HG03045 (cell line): ENCODE measurements around the gene FNDC4.
"Not testable (repeated sequence)": the region's sequence is repeated elsewhere in the genome, so short reads cannot be mapped to it uniquely, and the experiment has no call there.

ENCODE experiments used
- ATAC-seq: cut with Tn5 transposase; IDR thresholded peaks from one replicate; pipeline ENCODE4 v1.9.1; 2021; ENCODE audit warnings: mild to moderate bottlenecking, moderate library complexity; ENCODE audit not compliant: unreplicated experiment

Gene FNDC4

DNA sequence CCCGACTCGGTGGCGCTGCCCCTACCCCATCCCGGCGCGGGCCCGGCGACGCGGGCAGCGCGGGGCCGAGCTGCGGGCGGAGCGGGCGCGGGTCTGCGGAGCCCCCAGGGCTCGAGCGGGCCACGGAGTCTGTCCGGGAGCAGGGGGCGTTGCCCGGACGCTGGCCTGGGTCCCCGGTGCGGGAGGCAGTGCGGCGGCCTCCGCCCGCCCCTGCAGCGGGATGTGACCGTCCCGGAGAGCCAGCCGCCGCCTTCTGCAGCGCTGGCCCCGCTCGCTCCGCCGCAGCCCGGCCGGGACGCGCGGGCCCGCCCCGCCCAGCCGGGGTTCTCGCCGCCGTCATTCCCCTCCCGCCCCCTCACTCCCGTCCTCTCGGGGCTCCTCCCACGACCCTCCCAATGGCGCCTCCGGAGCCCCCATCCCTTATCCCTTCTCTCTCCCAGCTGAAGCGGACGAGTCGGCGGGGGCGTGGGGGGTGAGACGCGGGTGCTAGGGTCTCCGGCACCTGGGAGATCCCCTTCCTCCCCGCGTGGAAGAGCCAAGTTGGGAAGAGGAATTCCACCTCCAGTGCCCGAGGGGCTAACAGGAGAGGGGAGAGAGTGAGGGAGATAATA is at the start of gene FNDC4:
FNDC4 (minus strand) TSS at position 257 of the 611 bp plus-strand sequence. CDS start 521 bp downstream, outside the sequence.
- ATAC-seq = no peak

DNA sequence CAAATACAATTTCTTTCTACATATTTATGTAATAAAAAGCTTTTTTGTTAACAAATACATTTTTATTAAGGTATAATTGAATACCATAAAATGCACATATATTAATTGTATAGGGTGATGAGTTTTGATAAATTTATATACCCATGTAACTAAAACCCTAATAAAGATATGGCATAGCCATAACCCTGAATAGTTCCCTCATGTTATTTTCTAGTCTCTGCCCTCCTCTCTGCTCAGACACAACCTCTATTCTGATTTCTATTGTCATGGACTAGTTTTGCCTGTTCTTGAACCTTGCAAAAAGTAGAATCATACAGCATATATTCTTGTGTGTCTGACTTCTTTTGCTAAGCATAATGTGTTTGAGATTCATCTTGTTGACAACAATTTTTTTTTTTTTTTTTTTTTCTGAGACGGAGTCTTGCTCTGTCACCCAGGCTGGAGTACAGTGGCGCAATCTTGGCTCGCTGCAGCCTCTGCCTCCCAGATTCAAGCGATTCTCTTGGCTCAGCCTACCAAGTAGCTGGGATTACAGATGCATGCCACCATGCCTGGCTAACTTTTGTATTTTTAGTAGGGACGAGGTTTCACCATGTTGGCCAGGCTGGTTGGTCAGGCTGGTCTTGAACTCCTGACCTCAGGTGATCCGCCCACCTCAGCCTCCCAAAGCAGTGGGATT is 49.3 kb upstream of the FNDC4 start:
- ATAC-seq = no peak

DNA sequence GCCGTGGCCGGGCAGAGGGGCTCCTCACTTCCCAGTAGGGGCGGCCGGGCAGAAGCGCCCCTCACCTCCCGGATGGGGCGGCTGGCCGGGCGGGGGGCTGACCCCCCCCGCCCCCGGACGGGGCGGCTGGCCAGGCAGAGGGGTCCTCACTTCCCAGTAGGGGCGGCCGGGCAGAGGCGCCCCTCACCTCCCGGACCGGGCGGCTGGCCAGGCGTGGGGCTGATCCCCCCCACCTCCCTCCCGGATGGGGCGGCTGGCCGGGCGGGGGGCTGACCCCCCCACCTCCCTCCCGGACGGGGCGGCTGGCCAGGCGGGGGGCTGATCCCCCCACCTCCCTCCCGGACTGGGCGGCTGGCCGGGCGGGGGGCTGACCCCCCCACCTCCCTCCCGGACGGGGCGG is 44.6 kb upstream of the FNDC4 start:
- not testable (repeated sequence) for ATAC-seq

DNA sequence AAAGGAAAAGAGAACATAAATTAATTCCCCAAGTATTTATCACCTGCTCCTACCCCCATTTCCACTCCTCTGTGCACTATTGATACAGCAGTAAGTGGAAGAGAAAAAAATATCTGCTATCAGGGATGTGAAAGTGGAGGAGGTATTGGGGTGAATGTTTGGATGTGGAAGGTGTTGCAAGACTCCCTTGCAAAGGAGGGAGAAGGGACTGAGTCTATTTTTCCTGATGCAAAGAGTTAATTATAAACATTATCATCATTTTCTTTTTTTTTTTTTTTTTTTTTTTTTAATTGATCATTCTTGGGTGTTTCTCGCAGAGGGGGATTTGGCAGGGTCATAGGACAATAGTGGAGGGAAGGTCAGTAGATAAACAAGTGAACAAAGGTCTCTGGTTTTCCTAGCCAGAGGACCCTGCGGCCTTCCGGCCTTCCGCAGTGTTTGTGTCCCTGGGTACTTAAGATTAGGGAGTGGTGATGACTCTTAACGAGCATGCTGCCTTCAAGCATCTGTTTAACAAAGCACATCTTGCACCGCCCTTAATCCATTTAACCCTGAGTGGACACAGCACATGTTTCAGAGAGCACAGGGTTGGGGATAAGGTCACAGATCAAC is 43.9 kb upstream of the FNDC4 start:
- not testable (repeated sequence) for ATAC-seq

DNA sequence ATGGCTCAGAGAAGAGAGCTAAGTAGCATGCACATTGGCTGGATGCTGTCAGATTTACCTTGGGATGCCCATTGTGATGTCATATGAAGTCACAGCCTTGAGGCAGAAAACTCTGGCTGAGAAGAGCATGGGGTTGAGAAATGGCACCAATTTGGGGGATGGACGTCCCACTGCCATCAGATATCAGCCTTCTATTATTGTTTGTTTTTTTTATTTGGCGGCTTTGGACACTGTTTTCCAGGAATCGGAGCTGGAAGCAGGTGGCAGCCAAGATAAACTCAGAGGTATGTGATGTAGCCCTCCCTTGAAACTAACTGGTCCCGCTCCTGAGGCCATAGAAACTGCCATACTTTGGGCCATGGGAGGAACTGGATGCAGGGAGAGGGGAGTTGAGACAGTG is 42.3 kb upstream of the FNDC4 start:
- ATAC-seq = no peak

DNA sequence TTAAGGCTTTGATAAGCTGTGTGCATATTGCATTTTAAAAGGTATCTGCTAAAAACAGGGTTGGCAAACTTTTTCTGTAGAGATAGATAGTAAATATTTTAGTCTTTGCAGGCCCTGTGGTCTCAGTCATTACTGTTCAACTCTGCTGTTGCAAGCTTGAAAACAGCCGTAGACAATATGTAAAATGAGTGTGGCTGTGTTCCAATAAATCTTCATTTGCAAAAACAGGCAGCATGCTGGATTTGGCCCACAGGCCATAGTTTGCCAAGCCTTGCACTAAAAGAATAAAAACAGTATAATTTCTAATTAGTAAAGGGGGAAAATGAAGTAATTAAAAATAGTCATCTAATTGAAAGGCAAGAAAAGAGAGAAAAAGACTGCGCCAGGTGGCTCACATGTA is 37.0 kb upstream of the FNDC4 start:
- no peak for ATAC-seq

GRCh38 chr2:27527182-27527581 is 32.2 kb upstream of the FNDC4 start:
- ATAC-seq = no peak

DNA sequence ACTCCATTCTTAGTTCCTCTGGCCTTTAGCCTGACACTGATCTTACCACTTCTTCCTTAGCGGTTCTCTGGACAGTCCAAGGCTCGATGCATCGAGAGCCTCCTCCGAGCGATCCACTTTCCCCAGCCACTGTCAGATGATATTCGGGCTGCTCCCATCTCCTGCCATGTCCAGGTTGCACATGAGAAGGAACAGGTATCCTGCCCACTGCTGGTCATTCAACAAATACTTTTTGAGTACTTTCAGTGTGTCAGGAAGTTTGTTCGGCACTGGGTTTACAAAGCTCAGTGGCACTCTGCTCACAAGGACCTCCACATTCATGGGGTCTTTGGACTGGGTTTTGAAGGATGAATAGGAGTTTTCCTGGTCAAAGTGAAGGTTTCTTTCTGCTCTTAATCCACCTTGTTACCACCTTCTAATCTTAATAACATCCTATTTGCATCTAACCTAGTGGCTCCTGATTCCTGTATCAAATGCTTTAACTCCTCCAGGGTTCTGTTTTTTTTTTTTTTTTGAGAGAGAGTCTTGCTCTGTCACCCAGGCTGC is 27.5 kb upstream of the FNDC4 start:
- no peak for ATAC-seq

DNA sequence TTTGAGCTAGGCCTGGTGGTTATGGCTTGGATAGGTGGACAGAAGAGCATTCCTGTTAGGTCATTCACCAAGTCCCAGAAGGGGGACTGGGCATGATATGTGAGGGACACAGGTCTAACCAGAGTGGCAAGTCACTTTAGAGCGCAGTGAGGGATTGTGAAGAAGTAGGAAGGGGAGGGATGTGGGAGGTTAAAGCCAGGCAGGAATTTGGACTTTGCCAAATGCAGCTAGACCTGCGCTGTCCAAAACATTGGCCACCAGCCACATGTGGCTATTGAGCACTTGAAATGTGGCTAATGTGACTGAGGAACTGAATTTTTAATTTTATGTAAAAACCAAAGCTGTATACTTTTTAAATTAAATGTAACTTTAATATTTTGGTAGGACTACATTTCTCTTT is 25.3 kb upstream of the FNDC4 start:
- ATAC-seq = no peak

GRCh38 chr2:27518782-27519113 is 23.7 kb upstream of the FNDC4 start:
- no peak for ATAC-seq

DNA sequence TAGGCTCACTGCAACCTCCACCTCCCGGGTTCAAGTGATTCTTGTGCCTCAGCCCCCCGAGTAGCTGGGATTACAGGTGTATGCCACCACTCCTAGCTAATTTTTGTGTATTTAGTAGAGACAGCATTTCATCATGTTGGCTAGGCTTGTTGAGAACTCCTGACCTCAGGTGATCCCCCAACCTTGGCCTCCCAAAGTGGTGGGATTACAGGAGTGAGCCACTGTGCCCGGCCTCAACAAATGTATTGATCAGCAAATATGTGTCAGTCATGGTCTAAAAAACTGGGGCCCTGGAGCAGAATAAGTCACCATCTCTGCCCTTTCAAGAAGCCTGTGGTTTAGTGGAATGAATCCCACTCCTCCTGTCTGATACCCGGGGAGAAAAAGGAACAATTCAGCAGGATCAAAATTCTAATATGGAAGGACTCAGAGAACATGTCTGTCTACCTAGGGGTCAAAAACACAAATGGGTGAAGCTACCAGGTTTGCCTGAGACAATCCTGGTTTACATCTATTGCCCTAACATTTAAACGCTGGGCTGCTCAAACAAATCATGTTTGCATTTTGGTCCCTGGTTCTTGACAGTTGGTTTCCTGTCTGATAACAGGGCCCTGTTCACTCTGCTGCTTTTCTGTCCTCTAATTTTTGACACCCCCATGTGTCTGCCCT is 23.2 kb upstream of the FNDC4 start:
- ATAC-seq = no peak

- no peak for ATAC-seq
Measured at GRCh38 chr2:27509326-27509725, 14.3 kb upstream of the FNDC4 start.

DNA sequence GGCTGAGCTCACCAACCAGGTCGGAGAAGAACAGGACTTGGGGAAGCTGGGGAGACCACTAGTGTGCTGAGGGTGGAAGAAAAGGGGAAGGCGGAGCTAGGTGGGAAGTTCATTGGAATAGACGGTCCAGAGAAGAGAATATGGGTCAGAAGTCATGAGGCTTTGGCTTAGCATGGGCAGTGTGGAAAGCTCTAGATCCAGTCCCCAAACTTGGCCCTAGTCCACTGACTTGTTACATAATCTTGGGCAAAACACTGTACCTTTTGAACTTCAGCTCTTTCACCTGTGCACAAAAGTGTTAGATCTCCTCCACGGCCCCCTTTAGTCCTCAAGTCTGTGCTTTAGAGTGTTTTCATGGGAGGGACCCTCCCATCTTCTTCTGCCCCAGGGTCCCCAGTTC is 12.3 kb upstream of the FNDC4 start:
- no peak for ATAC-seq

DNA sequence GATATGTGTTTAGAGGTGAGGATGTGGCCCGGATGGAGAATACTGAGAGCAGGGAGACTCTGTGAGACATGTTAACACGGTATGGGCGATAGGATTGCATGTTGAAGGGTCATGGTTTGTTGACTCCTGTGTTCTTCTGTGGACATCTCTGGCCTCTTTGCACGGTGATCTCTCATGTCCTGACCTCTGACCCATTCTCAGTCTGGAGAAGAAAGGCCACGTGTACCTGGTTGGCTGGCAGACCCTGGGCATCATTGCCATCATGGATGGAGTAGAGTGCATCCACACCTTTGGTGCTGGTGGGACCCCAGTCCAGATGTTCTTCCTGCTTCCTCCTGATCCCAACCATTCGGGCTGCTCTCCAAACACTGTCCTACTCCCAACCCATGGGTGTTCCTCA is 11.6 kb upstream of the FNDC4 start:
- no peak for ATAC-seq

GRCh38 chr2:27502142-27502541 is 7.1 kb upstream of the FNDC4 start:
- ATAC-seq = no peak

DNA sequence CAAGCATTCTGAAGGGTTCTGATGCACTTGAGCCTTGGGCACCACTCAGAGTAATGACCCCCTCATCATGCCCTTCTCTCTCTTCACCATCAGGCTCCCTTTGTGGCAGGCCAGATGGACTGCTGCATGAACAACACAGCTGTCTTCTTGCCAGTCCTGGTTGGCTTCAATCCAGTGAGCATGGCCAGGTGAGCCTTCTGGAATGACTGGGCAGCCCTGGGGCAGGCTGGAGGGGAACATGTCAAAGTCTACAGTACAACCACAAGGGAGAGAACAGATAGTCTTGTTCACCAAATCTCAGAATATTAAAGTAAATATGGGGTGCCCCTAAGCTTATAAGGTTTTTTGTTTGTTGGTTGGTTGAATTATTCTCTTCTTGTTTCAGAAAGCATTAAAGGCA is 6.0 kb upstream of the FNDC4 start:
- no peak for ATAC-seq

GRCh38 chr2:27498975-27499374 is 4.0 kb upstream of the FNDC4 start:
- ATAC-seq = no peak

GRCh38 chr2:27497288-27497627 is 2.3 kb upstream of the FNDC4 start:
- no peak for ATAC-seq

DNA sequence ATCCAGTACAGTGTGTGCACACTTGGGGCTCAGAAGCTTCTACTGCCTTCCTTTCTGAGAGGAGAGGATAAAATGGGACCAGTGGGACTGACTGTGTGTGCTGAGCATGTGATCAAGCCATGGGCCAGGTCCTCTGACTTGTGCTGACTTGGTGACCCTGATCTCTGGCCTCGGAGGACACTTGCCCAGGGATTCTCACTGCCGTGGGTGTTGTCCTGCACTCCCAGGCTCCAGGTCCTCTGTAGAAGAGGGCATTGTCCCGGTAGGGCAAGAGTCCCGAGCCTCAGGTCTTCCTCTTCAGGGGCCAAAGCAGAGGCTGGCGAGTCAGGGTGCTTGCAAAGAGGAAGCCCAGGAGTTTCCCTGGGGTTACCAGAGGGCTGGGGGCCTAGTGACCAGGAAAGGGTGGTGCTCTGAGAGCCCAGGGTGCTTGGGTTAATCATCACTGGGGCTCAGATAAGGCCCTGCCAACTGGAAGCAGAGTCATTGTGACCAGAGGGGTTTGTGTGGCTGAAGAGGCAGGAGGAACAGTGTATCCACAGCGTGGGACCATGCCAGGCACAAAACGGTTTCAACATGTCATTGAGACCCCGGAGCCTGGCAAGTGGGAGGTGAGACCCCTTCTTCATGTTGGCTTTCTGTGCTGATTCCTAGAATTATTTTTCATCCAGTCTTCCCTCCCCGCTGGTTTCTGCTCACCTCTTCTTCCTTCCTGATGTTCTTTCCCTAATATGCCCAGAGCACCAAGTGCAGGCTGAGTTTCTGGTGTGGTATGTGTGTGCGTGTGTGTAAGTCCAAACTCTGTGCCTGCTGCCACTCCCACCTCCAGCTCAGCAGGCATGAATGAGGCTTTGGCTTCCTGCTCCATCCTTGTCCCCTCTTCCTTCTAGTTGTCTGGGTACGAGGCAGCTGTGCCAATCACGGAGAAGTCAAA is 1.6 kb upstream of the FNDC4 start, which contains the start of gene GCKR:
GCKR (plus strand) TSS at position 483 of the 931 bp plus-strand sequence; CDS start at position 549, 66 bp downstream.
- no peak for ATAC-seq

- ATAC-seq = no peak
Measured at GRCh38 chr2:27495840-27496356, 898 bp upstream of the FNDC4 start.
